ENCODE results near the gene PTPRN2.

Gene PTPRN2

GRCh38 chr7:158076656-158077055 lies 511.0 kb downstream of the PTPRN2 start:
- DNase-seq (ENCODE audit: insufficient read length, low spot score): no peak
- no peak for FAIRE-seq
- TF ChIP-seq POLR2A (IDR thresholded peaks at IDR 0.05; ENCODE audit: low read depth, low read length): no peak

DNA sequence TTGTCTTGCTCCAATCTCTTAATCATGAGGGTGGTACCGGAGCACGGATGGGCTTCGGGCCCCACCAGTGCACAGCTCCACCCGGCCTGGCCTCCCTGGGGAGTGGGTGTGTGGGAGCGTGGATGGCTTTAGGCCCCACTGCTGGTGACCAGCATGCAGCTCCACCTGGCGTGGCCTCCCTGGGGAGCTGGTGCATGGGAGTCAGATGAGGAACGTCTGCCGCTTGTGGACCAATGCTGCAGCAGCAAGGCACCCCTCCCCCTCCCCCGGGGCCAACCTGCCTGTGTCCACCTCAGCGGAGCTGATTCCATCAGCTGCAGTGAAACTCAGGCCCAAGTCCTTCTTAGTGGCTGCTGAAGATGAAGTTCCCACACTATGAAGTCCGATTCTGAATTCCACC lies 511.4 kb downstream of the PTPRN2 start:
- no peak for FAIRE-seq

DNA sequence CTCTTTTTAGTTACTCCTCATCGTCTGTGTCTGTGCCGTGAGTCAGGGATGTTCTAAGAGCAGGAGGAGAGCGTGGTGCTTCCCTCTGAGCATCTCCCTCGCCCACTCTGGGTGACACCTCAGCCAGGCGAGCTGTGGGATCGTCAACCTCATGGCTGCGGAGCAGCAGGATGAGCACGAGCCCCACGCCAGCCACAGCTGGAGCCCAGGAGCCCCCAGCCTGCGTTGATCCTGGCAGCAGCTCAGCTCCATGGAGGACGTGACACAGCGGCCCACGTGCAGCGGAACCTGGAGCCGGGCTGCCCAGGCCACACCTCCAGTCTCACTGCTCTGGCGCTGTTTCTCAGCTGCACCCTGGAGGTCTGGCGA lies 512.0 kb downstream of the PTPRN2 start:
- TF ChIP-seq POLR2A (IDR thresholded peaks at IDR 0.05; ENCODE audit: low read depth, low read length): no peak
- DNase-seq (ENCODE audit: insufficient read length, low spot score) (no peak), FAIRE-seq (no peak)

More for the DNA sequence above, 511.4 kb downstream of the PTPRN2 start:
- DNase-seq (ENCODE audit: insufficient read length, low spot score): no peak
- no peak for TF ChIP-seq POLR2A (IDR thresholded peaks at IDR 0.05; ENCODE audit: low read depth, low read length)

DNA sequence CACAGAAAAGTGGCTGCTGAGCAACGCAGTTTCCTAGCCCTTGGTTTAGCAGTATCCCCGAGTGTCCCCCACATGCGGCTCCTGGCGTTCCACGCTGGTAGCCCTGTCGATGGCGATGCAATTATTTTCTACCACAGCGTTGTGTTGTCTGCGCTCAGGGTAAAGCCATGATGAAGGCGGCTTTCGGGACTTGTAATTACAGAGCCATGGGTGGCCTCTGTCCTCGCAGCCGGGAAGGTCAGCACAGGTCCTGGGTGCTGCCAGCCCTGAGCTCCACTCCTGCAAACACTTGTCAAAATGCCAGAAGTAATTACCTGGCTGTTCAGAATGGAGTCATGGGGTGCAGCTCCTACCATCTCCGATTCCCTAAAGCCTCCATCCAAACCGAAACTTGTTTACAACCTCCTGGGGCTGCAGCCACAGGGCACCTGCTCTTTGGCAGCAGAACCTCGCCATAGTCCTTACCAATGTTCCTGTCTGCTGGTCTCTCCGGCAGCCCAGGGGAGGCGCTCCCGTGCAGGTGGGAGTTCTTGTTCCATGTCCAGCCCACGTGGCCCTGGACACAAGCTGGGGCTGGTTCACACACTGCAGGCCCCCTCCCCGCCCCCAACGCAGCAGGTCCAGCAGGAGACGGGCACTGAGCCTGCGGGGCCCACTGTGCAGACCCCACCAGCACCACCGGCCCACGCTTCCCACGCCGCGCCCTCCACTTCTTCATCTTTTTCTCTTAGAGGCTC lies 512.6 kb downstream of the PTPRN2 start:
- no peak for DNase-seq (ENCODE audit: insufficient read length, low spot score)
- FAIRE-seq: no peak
- TF ChIP-seq POLR2A (IDR thresholded peaks at IDR 0.05; ENCODE audit: low read depth, low read length): no peak

- TF ChIP-seq POLR2A (IDR thresholded peaks at IDR 0.05; ENCODE audit: low read depth, low read length): no peak
- DNase-seq (ENCODE audit: insufficient read length, low spot score) (no peak), FAIRE-seq (no peak)
Observed at GRCh38 chr7:158073845-158074840, 513.5 kb downstream of the PTPRN2 start.

- no peak for FAIRE-seq
- DNase-seq (ENCODE audit: insufficient read length, low spot score): no peak
- TF ChIP-seq POLR2A (IDR thresholded peaks at IDR 0.05; ENCODE audit: low read depth, low read length): no peak
Observed at GRCh38 chr7:158072991-158073730, 514.5 kb downstream of the PTPRN2 start.

DNA sequence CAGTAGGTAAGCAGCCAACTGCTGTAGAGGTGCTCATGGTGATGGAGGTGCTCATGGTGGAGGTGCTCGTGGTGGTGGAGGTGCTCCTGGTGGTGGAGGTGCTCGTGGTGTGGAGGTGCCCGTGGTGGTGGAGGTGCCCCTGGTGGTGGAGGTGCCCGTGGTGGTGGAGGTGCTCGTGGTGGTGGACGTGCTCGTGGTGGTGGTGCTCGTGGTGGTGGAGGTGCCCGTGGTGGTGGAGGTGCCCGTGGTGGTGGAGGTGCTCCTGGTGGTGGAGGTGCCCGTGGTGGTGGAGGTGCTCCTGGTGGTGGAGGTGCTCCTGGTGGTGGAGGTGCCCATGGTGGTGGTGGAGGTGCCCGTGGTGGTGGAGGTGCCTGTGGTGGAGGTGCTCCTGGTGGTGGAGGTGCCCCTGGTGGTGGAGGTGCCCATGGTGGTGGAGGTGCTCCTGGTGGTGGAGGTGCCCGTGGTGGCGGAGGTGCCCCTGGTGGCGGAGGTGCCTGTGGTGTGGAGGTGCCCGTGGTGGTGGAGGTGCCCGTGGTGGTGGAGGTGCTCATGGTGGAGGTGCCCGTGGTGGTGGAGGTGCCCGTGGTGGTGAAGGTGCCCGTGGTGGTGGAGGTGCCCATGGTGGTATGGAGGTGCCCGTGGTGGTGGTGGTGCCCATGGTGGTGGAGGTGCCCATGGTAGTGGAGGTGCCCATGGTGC lies 517.3 kb downstream of the PTPRN2 start:
- FAIRE-seq (no peak), DNase-seq (ENCODE audit: insufficient read length, low spot score) (no peak)
- TF ChIP-seq POLR2A (IDR thresholded peaks at IDR 0.05; ENCODE audit: low read depth, low read length): no peak

DNA sequence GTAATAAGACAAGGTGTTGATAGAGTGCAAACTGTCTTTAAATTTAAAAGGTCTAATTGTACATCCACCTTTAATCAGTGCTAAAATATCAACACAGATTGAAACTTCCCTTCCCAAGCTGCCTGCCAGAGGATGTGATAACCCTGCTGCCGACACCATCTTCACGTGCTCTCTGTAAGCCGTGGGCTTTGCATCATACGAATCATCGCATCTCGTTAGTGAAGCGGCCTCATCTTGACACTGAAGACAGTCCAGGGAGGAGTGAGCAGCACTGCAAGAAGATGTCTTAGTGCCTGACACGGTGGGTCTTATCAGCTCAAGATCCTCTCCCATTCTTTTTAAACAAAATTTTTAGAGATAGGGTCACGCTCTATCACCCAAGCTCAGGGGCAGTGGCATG lies 518.8 kb downstream of the PTPRN2 start:
- no peak for DNase-seq (ENCODE audit: insufficient read length, low spot score)
- no peak for FAIRE-seq
- TF ChIP-seq POLR2A (IDR thresholded peaks at IDR 0.05; ENCODE audit: low read depth, low read length): no peak

GRCh38 chr7:158067931-158068482 lies 519.6 kb downstream of the PTPRN2 start:
- no peak for TF ChIP-seq POLR2A (IDR thresholded peaks at IDR 0.05; ENCODE audit: low read depth, low read length)
- no peak for DNase-seq (ENCODE audit: insufficient read length, low spot score)
- no peak for FAIRE-seq

DNA sequence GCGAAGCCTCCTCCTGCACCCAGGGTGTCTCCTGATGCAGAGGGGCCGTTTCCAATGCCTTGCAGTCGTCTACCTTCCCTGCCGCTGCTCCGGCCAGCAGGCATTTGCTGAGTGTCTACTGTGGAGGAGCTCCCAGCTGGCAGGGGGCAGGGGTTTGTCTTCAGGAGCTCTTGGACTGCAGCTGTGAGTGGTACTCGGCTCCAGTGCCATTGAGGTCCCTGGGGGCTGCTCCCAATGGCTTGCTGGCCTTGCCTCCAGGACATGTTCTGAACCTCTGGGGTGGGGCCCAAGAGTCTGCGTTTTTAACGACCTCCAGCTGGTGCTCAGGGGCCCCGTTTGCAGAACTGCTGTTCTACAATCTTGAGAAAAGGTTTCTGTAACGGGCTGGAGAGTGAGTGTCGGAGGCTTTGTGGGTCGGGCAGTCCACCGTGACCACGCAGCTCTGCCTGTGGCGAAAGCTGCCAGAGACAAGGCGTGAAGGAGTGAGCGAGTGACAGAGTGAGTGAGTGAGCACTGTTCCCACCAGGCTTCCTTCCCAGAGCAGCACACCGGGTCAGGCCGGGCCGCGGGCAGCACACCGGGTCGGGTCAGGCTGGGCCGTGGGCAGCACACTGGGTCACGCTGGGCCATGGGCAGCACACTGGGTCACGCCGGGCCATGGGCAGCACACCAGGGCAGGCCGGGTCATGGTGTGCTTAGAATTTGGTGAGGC lies 520.2 kb downstream of the PTPRN2 start:
- FAIRE-seq (no peak), DNase-seq (ENCODE audit: insufficient read length, low spot score) (no peak)
- TF ChIP-seq POLR2A (IDR thresholded peaks at IDR 0.05; ENCODE audit: low read depth, low read length): no peak

- no peak for DNase-seq (ENCODE audit: insufficient read length, low spot score)
- TF ChIP-seq POLR2A (IDR thresholded peaks at IDR 0.05; ENCODE audit: low read depth, low read length): no peak
- FAIRE-seq: no peak
Observed at GRCh38 chr7:158066085-158066484, 521.5 kb downstream of the PTPRN2 start.

GRCh38 chr7:158065340-158065739 lies 522.3 kb downstream of the PTPRN2 start:
- no peak for TF ChIP-seq POLR2A (IDR thresholded peaks at IDR 0.05; ENCODE audit: low read depth, low read length)
- FAIRE-seq (no peak), DNase-seq (ENCODE audit: insufficient read length, low spot score) (no peak)
